Measurements from ENCODE around the gene CEP350. TPM values are rescaled to one million over a fixed set of nuclear protein-coding genes. Genes with fewer than 3 reads are reported as not detected.
"Not testable (repeated sequence)": the region's sequence is repeated elsewhere in the genome, so short reads cannot be mapped to it uniquely, and the experiment has no call there.

The CEP350 gene
- polyA plus RNA-seq, 1 donor from 2014 or later = 61.1 TPM

GRCh38 chr1:179958359-179958758, 3.7 kb downstream of the CEP350 start:
- Mint-ChIP-seq H3K9me3 (peaks cover 0 to 3% (median 0%) of the 10 kb centered on the region in 3 donors), H3K36me3 (peaks cover 7% of the 10 kb centered on the region), H3K27me3 (no peaks in the 10 kb centered on the region), H3K27ac (no peak overlapping the region), H3K4me1 (peaks cover 25 to 40% (median 30%) of the 10 kb centered on the region in 3 donors), H3K4me3 (no peak overlapping the region)

GRCh38 chr1:179962168-179962567, 7.6 kb downstream of the CEP350 start:
- peaks cover 32 to 38% (median 33%) of the 10 kb centered on the region in 3 donors for H3K4me1 Mint-ChIP-seq
- not testable (repeated sequence) for H3K9me3 Mint-ChIP-seq, H3K27ac Mint-ChIP-seq, H3K27me3 Mint-ChIP-seq
- peaks cover 13% of the 10 kb centered on the region for H3K36me3 Mint-ChIP-seq
- H3K4me3 Mint-ChIP-seq = peak overlapping the region in 1 of 4 donors; percentile 40

GRCh38 chr1:179966551-179966950, 11.9 kb downstream of the CEP350 start:
- Mint-ChIP-seq H3K27me3 (no peaks in the 10 kb centered on the region), H3K9me3 (peaks cover 0 to 3% (median 0%) of the 10 kb centered on the region in 3 donors), H3K36me3 (peaks cover 15% of the 10 kb centered on the region), H3K4me3 (no peak overlapping the region), H3K4me1 (peaks cover 39 to 42% (median 40%) of the 10 kb centered on the region in 3 donors), H3K27ac (no peak overlapping the region)

- Mint-ChIP-seq H3K27ac (no peak overlapping the region), H3K9me3 (no peaks in the 10 kb centered on the region), H3K27me3 (no peaks in the 10 kb centered on the region), H3K4me3 (peak overlapping the region in 1 of 4 donors; percentile 74), H3K36me3 (peaks cover 14% of the 10 kb centered on the region), H3K4me1 (peaks cover 42 to 52% (median 46%) of the 10 kb centered on the region in 3 donors)
Observed at GRCh38 chr1:179968284-179968993, 13.8 kb downstream of the CEP350 start.

- Mint-ChIP-seq H3K27me3 (no peaks in the 10 kb centered on the region), H3K4me1 (peaks cover 41 to 50% (median 43%) of the 10 kb centered on the region in 3 donors), H3K9me3 (no peaks in the 10 kb centered on the region), H3K4me3 (peak overlapping the region in 1 of 4 donors; percentile 74), H3K36me3 (peaks cover 12% of the 10 kb centered on the region), H3K27ac (peak overlapping the region in 1 of 3 donors; percentile 21)
Observed at GRCh38 chr1:179968994-179969919, 14.6 kb downstream of the CEP350 start.

- Mint-ChIP-seq H3K4me3 (peak overlapping the region in 1 of 4 donors; percentile 17), H3K4me1 (peaks cover 37 to 50% (median 40%) of the 10 kb centered on the region in 3 donors), H3K27me3 (no peaks in the 10 kb centered on the region), H3K9me3 (no peaks in the 10 kb centered on the region), H3K36me3 (peaks cover 10% of the 10 kb centered on the region), H3K27ac (peak overlapping the region in 1 of 3 donors; percentile 21)
Observed at GRCh38 chr1:179969962-179970361, 15.4 kb downstream of the CEP350 start.

GRCh38 chr1:179971563-179972496, 17.2 kb downstream of the CEP350 start:
- Mint-ChIP-seq H3K27ac (no peak overlapping the region), H3K4me1 (peaks cover 37 to 58% (median 47%) of the 10 kb centered on the region in 3 donors), H3K27me3 (no peaks in the 10 kb centered on the region), H3K9me3 (no peaks in the 10 kb centered on the region), H3K4me3 (peak overlapping the region in 2 of 4 donors; percentile 1), H3K36me3 (peaks cover 10% of the 10 kb centered on the region)

GRCh38 chr1:179973198-179974110, 18.8 kb downstream of the CEP350 start:
- Mint-ChIP-seq H3K4me1 (peaks cover 45 to 64% (median 55%) of the 10 kb centered on the region in 3 donors), H3K36me3 (peaks cover 9% of the 10 kb centered on the region), H3K4me3 (peak overlapping the region in 2 of 4 donors; percentile 70 to 81), H3K9me3 (no peaks in the 10 kb centered on the region), H3K27ac (peak overlapping the region in 2 of 3 donors; percentile 1 to 18), H3K27me3 (no peaks in the 10 kb centered on the region)

- peaks cover 42 to 55% (median 55%) of the 10 kb centered on the region in 3 donors for H3K4me1 Mint-ChIP-seq
- H3K9me3 Mint-ChIP-seq = peaks cover 0 to 4% (median 0%) of the 10 kb centered on the region in 3 donors
Observed at GRCh38 chr1:179976970-179977651, 22.5 kb downstream of the CEP350 start.

GRCh38 chr1:179978199-179979079, 23.8 kb downstream of the CEP350 start:
- no peaks in the 10 kb centered on the region for H3K27me3 Mint-ChIP-seq
- peaks cover 38 to 48% (median 45%) of the 10 kb centered on the region in 3 donors for H3K4me1 Mint-ChIP-seq
- H3K36me3 Mint-ChIP-seq = peaks cover 13% of the 10 kb centered on the region
- no peak overlapping the region for H3K4me3 Mint-ChIP-seq
- H3K9me3 Mint-ChIP-seq = peaks cover 0 to 4% (median 0%) of the 10 kb centered on the region in 3 donors
- no peak overlapping the region for H3K27ac Mint-ChIP-seq

More at GRCh38 chr1:179976970-179977651, 22.5 kb downstream of the CEP350 start:
- Mint-ChIP-seq H3K27ac (no peak overlapping the region), H3K27me3 (no peaks in the 10 kb centered on the region), H3K4me3 (peak overlapping the region in 1 of 4 donors; percentile 75), H3K36me3 (peaks cover 16% of the 10 kb centered on the region)

- H3K27ac Mint-ChIP-seq = no peak overlapping the region
- H3K9me3 Mint-ChIP-seq = peaks cover 0 to 4% (median 0%) of the 10 kb centered on the region in 3 donors
- H3K36me3 Mint-ChIP-seq = peaks cover 6% of the 10 kb centered on the region
- H3K4me1 Mint-ChIP-seq = peaks cover 14 to 23% (median 17%) of the 10 kb centered on the region in 3 donors
- no peak overlapping the region for H3K4me3 Mint-ChIP-seq
- no peaks in the 10 kb centered on the region for H3K27me3 Mint-ChIP-seq
Observed at GRCh38 chr1:179984101-179984500, 29.5 kb downstream of the CEP350 start.

GRCh38 chr1:179984942-179985341, 30.3 kb downstream of the CEP350 start:
- H3K4me1 Mint-ChIP-seq = peaks cover 8 to 16% (median 10%) of the 10 kb centered on the region in 3 donors
- H3K27me3 Mint-ChIP-seq = no peaks in the 10 kb centered on the region
- peaks cover 2% of the 10 kb centered on the region for H3K36me3 Mint-ChIP-seq
- H3K9me3 Mint-ChIP-seq = peaks cover 0 to 1% (median 0%) of the 10 kb centered on the region in 3 donors
- H3K27ac Mint-ChIP-seq = peak overlapping the region in 1 of 3 donors; percentile 84
- no peak overlapping the region for H3K4me3 Mint-ChIP-seq
